NCI-H2196 treated with DMSO at 0.1 percent for 48 hours (cell line): ENCODE measurements around the gene MGAT5.

Experiments used
- DNase-seq: peaks from one replicate; lab custom pipeline; 2025; ENCODE audit not compliant: unreplicated experiment; lab: John Stamatoyannopoulos, UW

Gene MGAT5

DNA sequence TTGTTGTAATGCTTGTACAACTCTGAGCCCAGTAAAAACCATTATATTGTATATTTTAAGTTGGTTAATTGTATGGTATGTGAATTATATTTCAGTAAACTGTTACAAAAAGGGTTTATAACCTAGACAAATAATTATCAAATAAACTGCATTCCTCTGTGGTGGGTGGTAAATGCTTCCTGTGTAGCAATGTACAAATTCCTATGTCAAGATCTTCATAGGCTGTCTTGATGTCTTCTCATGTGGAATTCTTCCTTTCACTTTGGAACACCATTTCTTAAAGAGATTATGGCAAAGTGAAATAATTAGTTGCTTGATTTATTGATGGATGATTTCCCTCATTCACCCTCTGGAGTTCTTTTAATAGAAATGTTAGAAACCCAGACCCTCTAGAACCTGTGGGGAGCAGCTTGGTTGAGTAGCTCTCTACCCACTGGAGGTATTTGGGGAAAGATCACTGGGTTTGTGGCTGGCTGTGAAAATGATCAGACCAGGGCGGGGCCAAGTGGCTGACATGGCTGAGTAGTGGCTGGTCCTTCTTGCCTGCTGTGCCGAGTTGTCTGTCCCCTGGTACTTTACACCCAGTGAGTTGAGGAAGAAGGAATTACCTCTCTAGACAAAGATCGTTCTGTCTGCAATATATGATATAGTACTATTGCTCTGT lies 22.4 kb upstream of the MGAT5 start:
- DNase-seq, result no peak

GRCh38 chr2:134231965-134232340 lies 21.9 kb upstream of the MGAT5 start:
- no peak for DNase-seq

GRCh38 chr2:134232461-134232860 lies 21.4 kb upstream of the MGAT5 start:
- no peak for DNase-seq

DNA sequence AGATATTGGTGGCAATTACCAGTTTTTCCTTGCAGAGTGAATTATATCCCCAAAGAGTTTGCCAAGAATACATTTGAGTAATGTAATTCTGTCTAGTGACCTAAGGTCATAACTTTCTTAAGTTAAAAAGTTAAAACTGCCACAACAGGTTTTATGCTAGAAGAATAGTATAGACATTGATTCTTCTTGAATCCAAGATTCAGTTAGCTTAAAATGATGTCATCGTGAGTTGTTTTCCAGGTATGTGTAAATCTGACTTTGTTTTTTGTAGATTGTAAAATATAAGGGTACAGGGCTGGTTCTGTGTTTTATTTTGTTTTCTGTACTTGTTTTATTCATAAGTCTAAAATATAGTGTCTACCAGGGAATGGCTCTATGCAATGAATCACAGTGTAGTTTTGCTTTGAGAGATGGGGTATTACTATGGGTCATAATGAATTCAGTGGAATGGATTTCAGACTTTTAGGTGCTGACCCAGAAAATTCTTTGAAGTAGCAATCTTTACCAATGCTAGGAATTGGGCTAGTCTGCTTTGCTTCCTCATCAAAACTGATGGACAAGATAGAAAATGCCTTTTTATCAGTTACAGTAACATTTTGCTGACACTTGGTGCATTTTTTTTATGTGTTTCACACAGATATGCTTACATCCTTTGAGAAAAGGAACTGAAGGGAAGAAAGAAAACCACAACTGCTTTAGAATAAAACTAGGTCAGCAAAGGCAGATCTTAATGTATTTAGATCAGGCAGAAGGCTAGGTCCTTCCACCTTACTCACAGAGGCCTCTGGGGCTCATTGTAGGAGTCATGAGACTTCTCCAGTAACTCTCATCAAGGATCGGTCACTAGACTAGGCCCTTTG lies 20.8 kb upstream of the MGAT5 start:
- no peak for DNase-seq

GRCh38 chr2:134233728-134234136 lies 20.1 kb upstream of the MGAT5 start:
- DNase-seq, result no peak

- DNase-seq, result no peak
Observed at GRCh38 chr2:134234535-134234934, 19.3 kb upstream of the MGAT5 start.

GRCh38 chr2:134235510-134236144 lies 18.2 kb upstream of the MGAT5 start:
- no peak for DNase-seq

DNA sequence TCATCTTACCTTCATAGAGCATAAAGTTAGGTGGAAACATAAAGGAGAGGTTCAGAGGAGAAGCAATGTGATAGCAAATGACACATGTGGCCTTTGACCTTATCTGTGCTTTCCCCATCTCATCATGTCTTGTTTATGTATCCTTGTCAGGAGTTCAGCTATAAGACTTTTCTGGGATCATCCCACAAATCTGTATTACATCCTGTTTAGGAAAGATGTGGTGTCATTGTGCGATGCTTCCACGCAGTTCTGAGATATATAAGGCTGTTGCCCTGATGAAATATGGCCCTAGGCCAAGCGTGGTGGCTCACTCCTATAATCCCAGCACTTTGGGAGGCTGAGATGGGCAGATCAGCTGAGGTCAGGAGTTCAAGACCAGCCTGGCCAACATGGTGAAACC lies 15.5 kb upstream of the MGAT5 start:
- DNase-seq, result no peak

GRCh38 chr2:134240061-134240460 lies 13.8 kb upstream of the MGAT5 start:
- no peak for DNase-seq

DNA sequence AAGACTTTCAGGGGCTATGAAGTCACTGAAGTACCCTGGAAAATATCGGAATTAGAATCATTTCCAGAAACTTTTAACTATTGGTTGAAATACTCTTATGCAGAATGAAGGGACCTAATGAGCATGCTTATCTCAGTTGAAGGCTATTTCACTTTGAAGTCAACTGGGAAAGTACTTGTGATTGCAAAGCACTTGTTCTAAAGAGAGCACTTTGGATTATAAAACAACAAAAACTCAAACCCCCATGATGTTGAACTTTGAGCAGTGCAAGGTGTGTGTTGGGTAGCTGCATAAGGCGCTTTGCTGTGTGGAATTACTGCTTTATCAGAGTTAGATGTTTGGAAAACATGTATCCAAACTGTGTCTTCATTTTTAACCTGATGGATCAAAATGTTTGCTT lies 12.0 kb upstream of the MGAT5 start:
- DNase-seq, result no peak

DNA sequence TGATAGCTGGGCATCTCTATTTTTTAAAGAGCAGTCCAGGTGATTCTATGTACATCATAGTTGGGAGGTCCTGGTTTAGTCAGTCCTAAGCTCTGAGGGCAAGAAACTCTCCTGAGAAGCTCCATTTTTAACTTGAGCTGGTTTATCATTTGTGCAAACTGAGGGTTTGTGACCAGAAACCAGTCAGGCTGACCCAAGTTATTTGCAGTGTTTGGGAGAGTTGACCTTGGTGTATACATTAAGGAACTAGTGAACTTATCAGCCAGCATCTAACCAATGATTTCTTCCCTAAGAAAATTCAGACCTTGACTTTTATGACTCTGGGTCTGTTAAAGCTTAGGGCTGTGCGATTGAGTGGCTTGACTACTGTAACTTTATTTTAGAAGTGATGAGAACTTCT lies 10.6 kb upstream of the MGAT5 start:
- no peak for DNase-seq

DNA sequence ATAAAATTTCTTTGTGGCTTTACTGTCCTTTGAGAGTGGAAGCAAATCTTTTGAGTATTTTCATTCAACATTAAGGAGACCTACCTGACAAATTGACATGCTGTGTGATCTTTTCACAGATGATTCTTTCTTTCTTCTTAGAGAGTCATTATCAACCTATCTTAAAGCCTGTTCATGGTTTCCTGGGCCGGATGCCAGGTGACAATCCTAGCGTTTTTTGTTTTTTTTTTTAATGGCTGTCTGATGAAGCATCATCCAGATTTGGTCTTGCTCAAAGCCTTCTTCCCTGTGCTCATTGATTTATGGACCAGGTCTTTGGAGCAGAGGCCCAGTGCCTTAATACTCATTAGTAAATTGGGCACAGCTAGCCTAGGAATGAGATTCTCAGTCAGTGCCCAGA lies 9.8 kb upstream of the MGAT5 start:
- no peak for DNase-seq

GRCh38 chr2:134244587-134244986 lies 9.3 kb upstream of the MGAT5 start:
- DNase-seq, result no peak

GRCh38 chr2:134245340-134245984 lies 8.4 kb upstream of the MGAT5 start:
- peak; percentile 74 for DNase-seq

GRCh38 chr2:134246154-134246874 lies 7.6 kb upstream of the MGAT5 start:
- no peak for DNase-seq

DNA sequence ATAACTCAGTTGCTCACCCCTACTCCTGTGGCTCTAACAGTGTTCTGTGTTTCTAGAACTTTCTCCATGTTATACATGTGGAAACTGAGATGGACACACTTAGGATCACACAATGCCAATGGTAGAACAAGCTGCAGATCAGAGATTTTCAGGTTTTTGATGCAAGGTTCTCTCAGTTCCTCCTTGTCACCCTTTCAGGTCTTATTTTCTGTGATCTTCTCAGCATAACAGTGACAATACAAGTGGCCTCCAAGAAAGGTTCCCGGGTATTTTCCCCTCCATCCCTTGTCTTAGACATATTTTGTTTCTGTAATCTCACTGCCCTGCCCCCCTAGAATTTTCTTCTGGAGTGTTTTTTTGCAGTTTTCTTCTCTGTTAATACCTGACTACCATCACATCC lies 6.2 kb upstream of the MGAT5 start:
- DNase-seq, result no peak

DNA sequence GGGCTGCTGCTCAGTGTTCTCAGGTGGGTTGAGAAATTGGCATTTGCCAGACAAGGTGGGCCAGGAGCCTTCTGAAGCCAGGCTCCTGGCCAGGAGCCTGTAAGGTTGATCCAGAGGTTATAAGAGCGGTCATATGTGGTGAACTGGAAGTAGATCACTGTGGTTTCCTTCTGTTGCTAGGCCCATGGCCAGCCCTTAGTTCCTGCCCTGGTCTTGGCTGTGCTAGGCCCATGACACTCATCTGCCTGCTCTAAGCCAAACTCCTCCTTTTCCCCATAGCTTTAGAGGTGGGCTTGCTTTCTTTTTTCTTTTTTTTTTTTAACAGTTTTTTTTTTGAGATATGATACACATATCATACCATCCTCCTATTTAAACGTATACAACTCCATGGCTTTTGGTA lies 5.0 kb upstream of the MGAT5 start:
- DNase-seq, result no peak

GRCh38 chr2:134249755-134250154 lies 4.1 kb upstream of the MGAT5 start:
- no peak for DNase-seq

DNA sequence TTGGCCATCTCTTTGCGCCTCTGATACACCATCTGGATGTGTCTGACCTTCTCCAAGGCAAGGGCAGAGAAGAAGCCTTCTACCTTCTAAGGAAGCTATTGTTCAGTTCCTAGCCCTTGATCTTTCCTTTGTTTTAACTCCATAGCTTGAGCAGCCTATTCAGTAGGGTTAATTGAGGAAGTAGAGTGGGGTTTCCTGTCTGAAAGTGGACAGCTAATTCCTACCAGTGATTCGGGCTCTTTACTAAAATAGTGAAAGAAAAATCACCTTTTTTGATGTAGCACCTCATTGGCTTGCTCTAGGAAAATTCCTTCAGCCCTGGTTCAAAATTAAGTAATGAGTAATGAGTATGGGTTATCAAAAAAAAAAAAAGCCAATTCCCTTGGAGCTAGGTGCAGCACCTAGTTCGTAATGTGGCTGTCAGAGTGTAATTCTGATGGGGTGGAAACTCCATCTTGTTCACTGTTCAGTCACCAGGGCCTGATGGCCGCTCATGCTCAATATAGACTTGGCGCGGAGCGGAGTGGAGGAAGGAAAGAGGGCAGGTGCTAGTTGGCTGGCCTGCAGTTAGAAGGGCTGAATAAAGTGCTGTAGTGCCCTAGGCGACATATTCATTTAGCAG lies 2.9 kb upstream of the MGAT5 start:
- no peak for DNase-seq

DNA sequence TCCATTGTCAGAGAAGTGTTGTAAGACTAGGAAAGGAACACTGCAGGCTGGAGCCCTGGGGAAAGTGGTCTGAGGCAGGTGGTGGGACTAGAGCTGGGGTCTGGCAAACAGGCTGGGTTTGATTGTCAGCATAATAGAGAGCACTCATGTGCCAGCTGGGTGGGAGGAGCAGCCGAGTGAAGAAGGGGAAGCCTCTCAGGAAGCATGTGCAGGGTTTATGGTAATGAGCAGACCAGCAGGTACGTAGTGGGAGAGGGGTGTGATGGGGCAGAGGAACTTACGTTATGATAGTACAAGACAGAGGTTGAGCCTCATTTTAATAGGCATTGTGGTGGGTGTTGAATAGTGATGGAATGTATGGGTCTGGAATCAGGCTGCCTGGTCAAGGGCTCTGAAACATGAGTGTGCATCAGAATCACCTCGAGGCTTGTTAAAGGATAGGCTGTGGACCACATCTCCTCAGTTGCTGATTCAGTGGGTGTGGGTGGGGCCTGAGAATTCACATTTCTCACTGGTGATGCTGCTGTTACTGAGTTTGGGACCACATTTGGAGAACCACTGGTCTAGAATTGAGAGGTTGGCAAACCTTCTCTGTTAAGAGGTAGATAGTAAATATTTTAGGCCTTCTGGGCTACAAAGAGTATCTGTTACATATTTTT lies 1.7 kb upstream of the MGAT5 start:
- DNase-seq, result no peak
